GM12865 (cell line): ENCODE data around the gene PCGF3.
"Not testable (repeated sequence)": the region's sequence is repeated elsewhere in the genome, so short reads cannot be mapped to it uniquely, and the experiment has no call there.

ENCODE experiments used
- DNase-seq: peaks from one replicate; pipeline ENCODE4 v3.0.0; 2010; ENCODE audit warnings: low read depth
- H3K4me3 ChIP-seq: 2 replicates; pipeline ENCODE4 v1.5.1; 2011; ENCODE audit warnings: mild to moderate bottlenecking, low read depth, low read length, control low read depth
- CTCF ChIP-seq: IDR thresholded peaks from 2 replicates; pipeline ENCODE4 v1.5.1; 2011; ENCODE audit warnings: low read length, control low read depth, low read depth, inconsistent platforms; ENCODE audit not compliant: insufficient read depth; ENCODE audit errors: missing control alignments

Gene PCGF3

GRCh38 chr4:748461-748860 lies 42.8 kb downstream of the PCGF3 start:
- no peak for DNase-seq
- H3K4me3 ChIP-seq, result no peak overlapping the region
- no peak for TF ChIP-seq CTCF

- TF ChIP-seq CTCF, result no peak
- no peak overlapping the region for H3K4me3 ChIP-seq
- DNase-seq, result no peak
Measured at GRCh38 chr4:749698-750666, 44.4 kb downstream of the PCGF3 start.

GRCh38 chr4:751676-752075 lies 46.0 kb downstream of the PCGF3 start:
- no peak overlapping the region for H3K4me3 ChIP-seq
- TF ChIP-seq CTCF, result no peak
- no peak for DNase-seq

GRCh38 chr4:752196-752861 lies 46.7 kb downstream of the PCGF3 start:
- no peak for TF ChIP-seq CTCF
- no peak for DNase-seq
- no peak overlapping the region for H3K4me3 ChIP-seq

- not testable (repeated sequence) for DNase-seq
Measured at GRCh38 chr4:753186-753585, 47.6 kb downstream of the PCGF3 start.

GRCh38 chr4:754221-755120 lies 48.8 kb downstream of the PCGF3 start:
- no peak for TF ChIP-seq CTCF
- DNase-seq, result no peak
- no peak overlapping the region for H3K4me3 ChIP-seq

More at GRCh38 chr4:753186-753585, 47.6 kb downstream of the PCGF3 start:
- not testable (repeated sequence) for H3K4me3 ChIP-seq
